IPS DF 6.9 (cell line): Measurements from ENCODE around the gene GGN.
A peak's percentile ranks its signal among the peaks of the same experiment; 100 is the strongest.

ENCODE experiments used
- DNase-seq: peaks from one replicate; pipeline ENCODE4 v3.0.0-alpha.2; 2013; ENCODE audit warnings: low read depth, low spot score
- H3K27ac ChIP-seq: one replicate; pipeline ENCODE4 v1.5.1; 2013; ENCODE audit warnings: low read length, control low read depth
- H3K27me3 ChIP-seq: 2 replicates; pipeline ENCODE4 v1.6.1; 2013; ENCODE audit warnings: mild to moderate bottlenecking, low read length; ENCODE audit not compliant: control insufficient read depth, insufficient read depth
- H3K36me3 ChIP-seq: 2 replicates; pipeline ENCODE4 v1.6.1; 2013; ENCODE audit warnings: low read length; ENCODE audit not compliant: control insufficient read depth, insufficient read depth
- H3K4me1 ChIP-seq: 2 replicates; pipeline ENCODE4 v1.6.1; 2013; ENCODE audit warnings: low read length; ENCODE audit not compliant: control insufficient read depth, insufficient read depth
- H3K4me3 ChIP-seq: 2 replicates; pipeline ENCODE4 v1.5.1; 2013; ENCODE audit warnings: mild to moderate bottlenecking, low read length
- H3K9me3 ChIP-seq: 2 replicates; pipeline ENCODE4 v1.6.1; 2013; ENCODE audit warnings: low read length, inconsistent platforms; ENCODE audit not compliant: control insufficient read depth, insufficient read depth
- WGBS: extraction: QIAGEN DNeasy Blood & Tissue Kit; methylation state at CpG from one replicate; pipeline ENCODE4 v1.1.7; 2013; ENCODE audit warnings: mixed read lengths, missing lambda C conversion rate; ENCODE audit not compliant: insufficient read length, insufficient coverage; 5-methylcytosine and 5-hydroxymethylcytosine counted together

Gene GGN

DNA sequence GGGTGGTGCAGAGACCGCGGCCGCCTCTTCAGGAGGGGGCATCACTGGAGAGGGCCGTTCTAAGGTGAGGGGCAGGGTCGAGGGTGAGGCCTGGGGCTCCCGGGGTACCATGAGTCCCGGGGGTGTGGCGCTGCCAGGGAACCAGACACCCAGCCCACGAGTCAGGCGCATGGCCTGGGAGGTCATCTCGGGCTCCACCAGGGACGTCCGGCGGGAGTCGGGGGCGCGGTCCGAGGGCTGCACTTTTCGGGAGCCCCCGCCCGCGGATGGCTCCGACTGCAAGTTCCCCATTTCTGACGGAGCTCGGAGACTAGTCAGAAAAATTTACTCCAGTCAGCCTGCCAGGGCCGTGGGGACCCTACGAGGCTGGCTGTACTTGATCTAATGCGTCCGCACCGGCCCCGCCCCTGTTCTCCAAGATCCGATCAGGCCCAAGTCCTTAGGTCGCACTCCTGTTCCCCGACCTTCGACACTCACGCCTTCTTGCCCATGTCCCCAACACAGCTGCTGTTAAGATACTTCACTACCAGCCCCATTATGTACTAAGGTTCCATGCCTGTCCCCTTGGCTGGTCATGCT, 774 bp downstream of the GGN start:
- WGBS: no CpG with 5 or more reads among the region's 36 CpGs
- H3K4me3 ChIP-seq: peak overlapping the region; percentile 57; the same call in 1 of the 2 replicates
- no peak for DNase-seq
- H3K27ac ChIP-seq: no peak overlapping the region
- H3K4me1 ChIP-seq: peaks cover 6% of the 10 kb centered on the region; the same call in 1 of the 2 replicates
- no peaks in the 10 kb centered on the region for H3K27me3 ChIP-seq
- no peaks in the 10 kb centered on the region for H3K9me3 ChIP-seq
- H3K36me3 ChIP-seq: peaks cover 3% of the 10 kb centered on the region

DNA sequence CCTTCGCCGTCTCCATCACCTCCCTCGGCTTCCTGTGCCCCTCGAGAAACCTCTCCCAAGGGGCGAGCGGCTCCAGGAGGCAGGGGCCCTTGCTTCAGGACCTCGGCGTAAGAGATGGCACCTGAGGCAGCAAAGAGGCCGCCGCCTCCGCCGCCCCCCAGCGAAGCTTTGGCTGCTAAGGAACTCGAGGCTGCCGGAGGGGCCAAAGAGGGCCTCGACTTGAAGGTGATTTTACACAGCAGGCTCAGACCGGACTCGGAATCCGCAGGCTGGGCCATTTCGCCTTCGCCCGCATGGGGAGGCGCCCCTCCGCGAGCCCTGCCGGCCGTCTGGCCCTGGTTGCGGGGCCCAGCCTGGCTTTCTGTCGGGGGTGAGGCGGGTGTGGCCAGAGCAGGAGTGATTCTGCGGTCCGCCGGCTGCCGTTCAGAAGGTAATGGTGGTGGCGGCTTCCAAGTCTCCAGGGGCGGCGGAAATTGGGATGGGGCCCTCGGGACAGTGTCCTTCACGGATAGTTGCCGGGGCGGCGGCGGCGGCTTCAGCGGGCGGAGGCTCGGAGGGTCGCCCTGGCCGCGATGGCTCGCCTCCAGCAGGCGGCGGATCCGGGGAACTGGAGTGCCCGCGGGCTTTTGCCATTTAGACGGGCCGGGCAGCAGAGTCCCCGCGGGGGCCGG, 1.4 kb downstream of the GGN start:
- peaks cover 6% of the 10 kb centered on the region; the same call in 1 of the 2 replicates for H3K4me1 ChIP-seq
- no peak overlapping the region for H3K27ac ChIP-seq
- no CpG with 5 or more reads among the region's 61 CpGs for WGBS
- H3K36me3 ChIP-seq: peaks cover 6% of the 10 kb centered on the region
- no peaks in the 10 kb centered on the region for H3K9me3 ChIP-seq
- no peaks in the 10 kb centered on the region for H3K27me3 ChIP-seq
- no peak overlapping the region; the same call in 1 of the 2 replicates for H3K4me3 ChIP-seq
- DNase-seq: no peak

DNA sequence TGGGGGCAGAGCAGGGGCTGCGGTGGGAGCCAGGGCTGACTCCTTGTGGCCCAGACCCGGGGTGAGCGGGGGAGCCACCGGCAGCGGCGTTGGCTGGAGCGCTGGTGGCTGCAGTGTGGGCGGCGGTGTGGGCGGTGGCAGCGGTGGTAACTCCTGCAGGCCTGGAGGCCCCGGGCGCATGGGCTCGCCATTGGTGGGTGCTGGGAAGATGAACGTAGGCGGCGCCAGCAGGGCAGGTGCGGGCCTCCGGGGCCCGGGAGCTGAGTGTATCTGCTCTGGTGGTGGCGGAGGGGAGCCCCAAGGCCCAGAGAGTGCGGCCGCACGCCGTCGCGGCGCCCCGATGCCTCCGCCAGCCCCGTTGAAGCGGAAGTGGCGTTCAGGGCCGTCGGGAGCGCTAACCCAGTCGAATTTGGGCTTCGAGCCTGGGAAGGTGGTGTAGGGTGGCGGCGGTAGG, 2.0 kb downstream of the GGN start:
- Histone ChIP-seq H3K4me1 (peaks cover 6% of the 10 kb centered on the region; the same call in 1 of the 2 replicates), H3K36me3 (peaks cover 12% of the 10 kb centered on the region), H3K27me3 (no peaks in the 10 kb centered on the region), H3K27ac (no peak overlapping the region), H3K4me3 (no peak overlapping the region), H3K9me3 (no peaks in the 10 kb centered on the region)
- no peak for DNase-seq
- WGBS: no CpG with 5 or more reads among the region's 40 CpGs

DNA sequence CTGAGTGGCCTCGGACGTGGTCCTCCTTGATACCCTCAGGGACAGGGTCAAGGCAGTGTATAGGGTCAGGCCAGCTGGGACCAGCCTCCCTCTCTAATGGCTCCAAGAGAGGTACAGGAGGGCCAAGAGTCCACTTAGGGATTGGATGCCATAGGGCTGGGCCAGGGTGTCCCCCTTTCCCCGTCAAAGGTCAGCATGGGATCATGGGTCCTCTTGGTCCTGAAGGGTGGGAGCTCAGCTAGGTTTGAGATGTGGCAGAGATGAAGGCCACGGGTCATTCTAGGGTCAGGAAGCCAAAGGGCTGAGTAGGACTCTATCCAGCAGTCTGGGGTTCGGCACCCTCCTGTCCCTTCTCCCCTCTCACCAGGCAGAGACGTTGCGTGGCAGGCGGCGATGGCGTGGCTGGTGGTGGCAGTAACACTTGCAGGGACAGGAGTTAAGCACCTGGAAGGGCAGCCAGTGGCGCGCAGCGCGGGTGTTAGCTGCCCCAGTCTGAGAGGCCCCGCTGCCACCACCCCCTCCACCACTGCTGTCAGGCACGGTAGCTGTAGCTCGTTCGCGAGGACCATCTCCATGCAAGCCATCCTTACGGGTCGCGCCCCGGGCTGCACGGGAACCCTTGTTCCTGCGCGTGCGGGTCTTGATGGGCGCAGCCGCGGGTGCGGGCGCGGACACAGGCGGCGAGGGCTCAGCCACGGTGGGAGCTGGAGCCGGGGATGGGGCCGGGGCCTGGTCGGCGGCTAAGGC, 2.6 kb downstream of the GGN start:
- Histone ChIP-seq H3K27me3 (no peaks in the 10 kb centered on the region), H3K9me3 (no peaks in the 10 kb centered on the region), H3K4me1 (peaks cover 4% of the 10 kb centered on the region; the same call in 1 of the 2 replicates), H3K27ac (no peak overlapping the region), H3K36me3 (peaks cover 18% of the 10 kb centered on the region), H3K4me3 (no peak overlapping the region)
- DNase-seq: no peak
- no CpG with 5 or more reads among the region's 40 CpGs for WGBS

DNA sequence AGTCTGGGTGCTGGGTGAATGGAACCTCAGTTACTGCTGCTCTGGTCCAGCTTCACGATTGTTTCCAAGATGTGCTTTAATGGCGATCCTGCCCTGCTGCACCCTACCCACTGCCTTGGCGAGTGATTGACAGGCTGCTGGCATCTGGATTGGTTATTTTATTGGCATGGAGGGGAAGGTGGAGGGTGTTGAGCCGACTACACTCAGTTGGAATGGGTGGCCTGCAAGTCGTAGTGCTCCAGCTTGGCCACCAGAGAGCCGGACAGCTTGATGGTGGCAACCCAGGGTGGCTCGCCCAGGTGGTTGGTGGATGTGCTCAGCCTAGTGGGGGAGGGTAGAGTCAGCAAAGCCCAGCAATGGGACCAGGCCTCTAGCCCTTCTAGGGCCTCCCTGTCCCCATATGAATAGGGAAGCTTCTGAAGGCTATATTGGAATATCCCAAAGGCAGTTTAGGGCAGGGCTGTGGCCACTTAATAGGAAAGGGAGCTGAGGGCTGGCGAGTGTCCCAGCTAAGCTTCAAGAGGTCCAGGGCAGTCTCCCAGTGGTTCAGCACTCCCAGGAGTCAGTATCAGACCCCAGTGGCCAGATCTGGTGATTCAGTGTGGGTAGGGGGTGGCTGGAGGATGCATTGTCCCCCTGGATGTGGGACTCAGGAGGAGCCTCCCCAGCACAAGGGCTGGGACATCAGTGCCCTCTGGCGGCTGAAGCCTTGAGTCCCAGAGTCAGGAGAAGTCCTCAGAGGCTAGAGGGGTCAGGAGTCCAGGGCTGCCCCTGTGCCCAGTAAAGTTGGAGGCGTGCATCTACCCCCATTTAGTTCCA, 3.4 kb downstream of the GGN start:
- Histone ChIP-seq H3K9me3 (no peaks in the 10 kb centered on the region), H3K27me3 (no peaks in the 10 kb centered on the region), H3K4me1 (peaks cover 4% of the 10 kb centered on the region; the same call in 1 of the 2 replicates), H3K27ac (no peak overlapping the region), H3K4me3 (no peak overlapping the region), H3K36me3 (peaks cover 18% of the 10 kb centered on the region)
- no peak for DNase-seq
- no CpG with 5 or more reads among the region's 10 CpGs for WGBS

DNA sequence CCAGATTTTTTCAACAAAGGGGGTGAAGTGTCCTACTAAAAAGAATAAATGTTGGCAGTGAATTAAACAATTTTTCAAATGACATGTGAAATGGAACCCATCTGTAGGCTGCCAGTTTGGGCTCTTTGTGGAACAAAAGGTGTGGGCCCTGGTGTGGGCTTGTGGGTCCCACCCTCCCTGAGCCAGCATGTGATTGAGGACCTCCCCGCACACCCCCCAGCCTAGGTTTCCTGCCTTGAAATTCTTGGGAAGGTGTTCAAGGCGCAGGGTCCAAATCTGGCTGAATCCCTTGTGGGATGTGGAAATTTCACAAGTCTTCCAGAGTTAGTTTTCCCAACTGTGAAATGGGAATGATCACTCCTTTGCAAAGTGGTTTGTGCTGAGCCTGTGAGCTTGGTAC, 4.1 kb downstream of the GGN start:
- WGBS: no CpG with 5 or more reads among the region's 2 CpGs
- Histone ChIP-seq H3K36me3 (peaks cover 23% of the 10 kb centered on the region), H3K27ac (no peak overlapping the region), H3K27me3 (no peaks in the 10 kb centered on the region), H3K4me1 (peaks cover 4% of the 10 kb centered on the region; the same call in 1 of the 2 replicates), H3K9me3 (no peaks in the 10 kb centered on the region), H3K4me3 (no peak overlapping the region)
- no peak for DNase-seq

DNA sequence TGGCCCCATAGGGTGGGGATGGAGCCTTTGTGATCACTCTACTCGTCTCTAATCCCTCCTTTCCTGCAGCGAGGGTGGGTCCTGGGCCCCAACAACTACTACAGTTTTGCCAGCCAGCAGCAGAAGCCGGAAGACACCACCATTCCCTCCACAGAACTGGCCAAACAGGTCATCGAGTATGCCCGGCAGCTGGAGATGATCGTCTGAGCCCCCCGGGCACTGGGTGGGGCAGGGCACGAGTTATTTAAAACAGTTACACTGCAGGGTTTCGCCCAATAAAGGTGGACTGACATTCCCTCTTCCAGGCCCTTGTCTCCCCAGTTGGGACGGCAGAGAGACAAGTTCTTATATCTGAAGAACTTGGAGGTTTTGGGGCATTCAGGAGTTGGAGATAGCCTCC, 4.7 kb downstream of the GGN start:
- Histone ChIP-seq H3K27me3 (no peaks in the 10 kb centered on the region), H3K36me3 (peaks cover 23% of the 10 kb centered on the region), H3K9me3 (no peaks in the 10 kb centered on the region), H3K4me3 (no peak overlapping the region), H3K27ac (no peak overlapping the region), H3K4me1 (peaks cover 4% of the 10 kb centered on the region; the same call in 1 of the 2 replicates)
- DNase-seq: no peak
- WGBS: no CpG with 5 or more reads among the region's 10 CpGs

DNA sequence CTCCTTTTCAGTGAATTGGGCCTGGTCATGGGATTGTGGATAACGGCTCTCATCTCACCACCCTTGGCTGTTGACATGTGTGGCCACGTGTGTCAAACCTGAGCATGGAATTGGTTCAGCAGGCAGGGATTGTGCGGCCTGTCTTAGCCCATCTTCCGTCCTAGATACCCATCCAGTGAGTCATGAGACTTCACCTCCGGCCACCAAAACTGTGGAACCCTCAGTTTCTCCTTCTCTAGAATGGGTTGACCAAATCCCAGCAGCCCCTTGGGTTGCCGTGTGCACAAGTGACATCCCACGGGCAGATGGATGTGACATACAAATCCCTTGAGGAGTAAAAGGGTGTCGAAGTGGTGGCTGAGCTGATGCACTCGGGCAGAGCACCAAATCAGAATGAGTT, 6.7 kb downstream of the GGN start:
- no peak overlapping the region for H3K4me3 ChIP-seq

DNA sequence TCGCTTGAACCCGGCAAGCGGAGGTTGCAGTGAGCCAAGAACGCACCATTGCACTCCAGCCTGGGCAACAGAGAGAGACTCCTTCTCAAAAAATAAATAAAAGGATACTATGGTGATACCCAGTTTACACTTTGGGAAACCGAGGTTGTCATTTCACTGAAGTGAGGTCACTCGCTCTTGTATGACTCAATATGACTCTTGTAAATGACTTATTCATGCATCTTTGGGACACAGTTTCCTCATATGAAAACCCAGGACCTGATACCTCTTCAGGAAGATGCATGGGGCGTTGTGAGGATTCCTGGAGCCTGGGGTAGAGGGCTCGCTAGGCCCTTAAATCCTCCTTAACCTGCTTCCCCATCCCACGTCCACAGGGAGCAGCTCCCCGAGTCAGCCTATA, 9.0 kb downstream of the GGN start:
- H3K9me3 ChIP-seq: no peaks in the 10 kb centered on the region
- no peaks in the 10 kb centered on the region for H3K27me3 ChIP-seq
- H3K27ac ChIP-seq: no peak overlapping the region
- no CpG with 5 or more reads among the region's 10 CpGs for WGBS
- H3K36me3 ChIP-seq: peaks cover 23% of the 10 kb centered on the region
- H3K4me1 ChIP-seq: 0 out of 2 replicates have a peak, but pooled peaks cover 4% of the 10 kb centered on the region
- H3K4me3 ChIP-seq: no peak overlapping the region
- no peak for DNase-seq

More for the DNA sequence above, 6.7 kb downstream of the GGN start:
- no peak for DNase-seq
- WGBS: no CpG with 5 or more reads among the region's 9 CpGs
- Histone ChIP-seq H3K9me3 (no peaks in the 10 kb centered on the region), H3K4me1 (peaks cover 4% of the 10 kb centered on the region; the same call in 1 of the 2 replicates), H3K27me3 (no peaks in the 10 kb centered on the region), H3K27ac (no peak overlapping the region), H3K36me3 (peaks cover 23% of the 10 kb centered on the region)

DNA sequence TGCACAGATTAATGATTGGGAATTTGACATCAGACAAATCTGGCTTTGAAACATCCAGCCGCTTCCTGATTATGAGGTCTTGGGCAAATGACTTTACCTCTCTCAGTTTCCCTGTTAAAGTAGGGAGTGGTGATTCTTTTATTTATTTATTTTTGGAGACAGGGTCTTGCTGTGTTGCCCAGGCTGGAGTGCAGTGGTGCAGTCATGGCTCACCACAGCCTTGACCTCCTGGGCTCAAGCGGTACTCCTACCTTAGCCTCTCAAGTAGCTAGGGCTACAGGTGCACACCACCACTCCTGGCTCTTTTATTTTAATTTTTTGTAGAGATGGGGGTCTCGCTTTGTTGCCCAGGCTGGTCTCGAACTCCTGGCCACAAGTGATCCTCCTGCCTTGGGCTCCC, 10.8 kb downstream of the GGN start:
- Histone ChIP-seq H3K4me3 (no peak overlapping the region), H3K4me1 (0 out of 2 replicates have a peak, but pooled peaks cover 4% of the 10 kb centered on the region), H3K9me3 (no peaks in the 10 kb centered on the region), H3K27me3 (no peaks in the 10 kb centered on the region), H3K36me3 (peaks cover 19% of the 10 kb centered on the region), H3K27ac (no peak overlapping the region)
- WGBS: no CpG with 5 or more reads among the region's 4 CpGs
- DNase-seq: no peak
